Ishikawa (cell line): ENCODE measurements around the gene XIRP2.

ENCODE experiments used
- CEBPB ChIP-seq: IDR thresholded peaks from 2 replicates; pipeline ENCODE4 v1.6.1; 2012
- CREB1 ChIP-seq: IDR thresholded peaks from 2 replicates; pipeline ENCODE4 v1.6.1; 2012; ENCODE audit warnings: low read depth
- EP300 ChIP-seq: IDR thresholded peaks from 2 replicates; pipeline ENCODE4 v1.6.1; 2012; ENCODE audit warnings: borderline replicate concordance
- FOXM1 ChIP-seq: IDR thresholded peaks from 2 replicates; pipeline ENCODE4 v1.6.1; 2012; ENCODE audit warnings: low read depth, borderline replicate concordance
- MAX ChIP-seq: IDR thresholded peaks from 2 replicates; pipeline ENCODE4 v1.6.1; 2012
- NFIC ChIP-seq: IDR thresholded peaks from 2 replicates; pipeline ENCODE4 v1.6.1; 2012
- RAD21 ChIP-seq: IDR thresholded peaks from 2 replicates; pipeline ENCODE4 v1.6.1; 2012; ENCODE audit warnings: low read depth
- REST ChIP-seq: IDR thresholded peaks from 2 replicates; pipeline ENCODE4 v1.6.1; 2012; ENCODE audit warnings: low read depth, mild to moderate bottlenecking
- TAF1 ChIP-seq: IDR thresholded peaks from 2 replicates; pipeline ENCODE4 v1.6.1; 2012; ENCODE audit warnings: low read depth, mild to moderate bottlenecking
- TCF12 ChIP-seq: IDR thresholded peaks from 2 replicates; pipeline ENCODE4 v1.6.1; 2012; ENCODE audit warnings: low read depth
- TEAD4 ChIP-seq: IDR thresholded peaks from 2 replicates; pipeline ENCODE4 v1.6.1; 2012
- USF1 ChIP-seq: IDR thresholded peaks from 2 replicates; pipeline ENCODE4 v1.6.1; 2012
- YY1 ChIP-seq: IDR thresholded peaks from 2 replicates; pipeline ENCODE4 v1.6.1; 2012; ENCODE audit warnings: low read depth

GRCh38 chr2:167100506-167100905 is 212.2 kb downstream of the XIRP2 start:
- no peak for TF ChIP-seq MAX
- TF ChIP-seq TAF1: no peak
- TF ChIP-seq TCF12: no peak
- no peak for TF ChIP-seq TEAD4
- TF ChIP-seq YY1: no peak
- no peak for TF ChIP-seq CREB1
- no peak for TF ChIP-seq EP300
- TF ChIP-seq RAD21: no peak
- TF ChIP-seq REST: no peak
- no peak for TF ChIP-seq CEBPB
- no peak for TF ChIP-seq NFIC
- TF ChIP-seq FOXM1: no peak
- no peak for TF ChIP-seq USF1
